Mesendoderm (in vitro differentiated cells): ENCODE measurements around the gene KLF7.

Experiments used
- DNase-seq: peaks from one replicate; pipeline ENCODE4 v3.0.0; 2013
- H2AK5ac ChIP-seq: 2 replicates; pipeline ENCODE4 v1.6.1; 2013; ENCODE audit warnings: low read length, inconsistent platforms
- H2BK120ac ChIP-seq: 2 replicates; pipeline ENCODE4 v1.6.1; 2013; ENCODE audit warnings: low read depth, mild to moderate bottlenecking, low read length, moderate library complexity, mixed read lengths
- H2BK15ac ChIP-seq: replicated peaks from 2 replicates; pipeline ENCODE4 v1.6.1; 2013; ENCODE audit warnings: low read depth, mild to moderate bottlenecking, moderate library complexity
- H2BK5ac ChIP-seq: 2 replicates; pipeline ENCODE4 v1.6.1; 2013; ENCODE audit warnings: low read length, inconsistent platforms
- H3K18ac ChIP-seq: 2 replicates; pipeline ENCODE4 v1.6.1; 2013; ENCODE audit warnings: mild to moderate bottlenecking, low read length, mixed read lengths
- H3K23ac ChIP-seq: one replicate; pipeline ENCODE4 v1.6.1; 2013; ENCODE audit warnings: low read length
- H3K27ac ChIP-seq: 2 replicates; pipeline ENCODE4 v1.5.1; 2013; ENCODE audit warnings: low read depth, mild to moderate bottlenecking, inconsistent platforms, low read length, moderate library complexity
- H3K27me3 ChIP-seq: 2 replicates; pipeline ENCODE4 v1.6.1; 2013; ENCODE audit warnings: low read length, control low read depth, mild to moderate bottlenecking, inconsistent platforms; ENCODE audit not compliant: insufficient read depth, poor library complexity
- H3K36me3 ChIP-seq: 2 replicates; pipeline ENCODE4 v1.6.1; 2013; ENCODE audit warnings: low read length, inconsistent platforms; ENCODE audit not compliant: control insufficient read depth, insufficient read depth
- H3K4ac ChIP-seq: one replicate; pipeline ENCODE4 v1.6.1; 2013; ENCODE audit warnings: low read depth, mild to moderate bottlenecking, low read length, moderate library complexity
- H3K4me1 ChIP-seq: 2 replicates; pipeline ENCODE4 v1.6.1; 2013; ENCODE audit warnings: low read depth, low read length, inconsistent platforms; ENCODE audit not compliant: control insufficient read depth
- H3K4me2 ChIP-seq: 2 replicates; pipeline ENCODE4 v1.6.1; 2013; ENCODE audit warnings: low read length
- H3K4me3 ChIP-seq: 2 replicates; pipeline ENCODE4 v1.5.1; 2013; ENCODE audit warnings: mild to moderate bottlenecking, low read length
- H3K56ac ChIP-seq: one replicate; pipeline ENCODE4 v1.6.1; 2013; ENCODE audit warnings: low read length
- H3K79me1 ChIP-seq: 2 replicates; pipeline ENCODE4 v1.6.1; 2013; ENCODE audit warnings: low read length, inconsistent platforms
- H3K79me2 ChIP-seq: 2 replicates; pipeline ENCODE4 v1.6.1; 2013; ENCODE audit warnings: mild to moderate bottlenecking, low read length; ENCODE audit not compliant: control insufficient read depth, insufficient read depth
- H3K9ac ChIP-seq: 2 replicates; pipeline ENCODE4 v1.6.1; 2013; ENCODE audit warnings: low read length, inconsistent platforms
- H4K5ac ChIP-seq: one replicate; pipeline ENCODE4 v1.6.1; 2013; ENCODE audit warnings: low read length
- H4K8ac ChIP-seq: one replicate; pipeline ENCODE4 v1.6.1; 2013; ENCODE audit warnings: low read depth, mild to moderate bottlenecking, control low read depth, low read length, moderate library complexity
- WGBS: extraction: QIAGEN DNeasy Blood & Tissue Kit; methylation state at CpG from one replicate; pipeline ENCODE4 v1.1.7; 2013; ENCODE audit warnings: low lambda C conversion rate, missing lambda C conversion rate; ENCODE audit not compliant: insufficient coverage; ENCODE audit errors: extremely low coverage; 5-methylcytosine and 5-hydroxymethylcytosine counted together

The KLF7 gene

GRCh38 chr2:207078186-207078798 is 87.5 kb downstream of the KLF7 start:
- peaks cover 2% of the 10 kb centered on the region for H3K4me1 ChIP-seq
- H2BK15ac ChIP-seq, result no peak overlapping the region
- no CpG with 5 or more reads among the region's 6 CpGs for WGBS
- H4K8ac ChIP-seq, result no peak overlapping the region
- no peak overlapping the region for H3K18ac ChIP-seq
- H3K4me2 ChIP-seq, result no peak overlapping the region
- no peak overlapping the region for H3K27ac ChIP-seq
- H3K4ac ChIP-seq, result no peak overlapping the region
- no peak overlapping the region for H3K9ac ChIP-seq
- H3K27me3 ChIP-seq, result no peaks in the 10 kb centered on the region
- no peak overlapping the region for H3K23ac ChIP-seq
- H3K56ac ChIP-seq, result no peak overlapping the region
- no peak overlapping the region for H2BK5ac ChIP-seq
- no peaks in the 10 kb centered on the region for H3K79me2 ChIP-seq
- no peaks in the 10 kb centered on the region for H3K79me1 ChIP-seq
- no peak overlapping the region for H4K5ac ChIP-seq
- no peak overlapping the region for H2AK5ac ChIP-seq
- no peak overlapping the region for H3K4me3 ChIP-seq
- peaks cover 2% of the 10 kb centered on the region for H3K36me3 ChIP-seq
- DNase-seq, result no peak
- no peak overlapping the region for H2BK120ac ChIP-seq

GRCh38 chr2:207077266-207077665 is 88.5 kb downstream of the KLF7 start:
- H3K9ac ChIP-seq, result no peak overlapping the region
- no peak overlapping the region for H4K8ac ChIP-seq
- H4K5ac ChIP-seq, result no peak overlapping the region
- no peak overlapping the region for H3K4me3 ChIP-seq
- H3K23ac ChIP-seq, result no peak overlapping the region
- H3K4ac ChIP-seq, result no peak overlapping the region
- no peak overlapping the region for H2BK5ac ChIP-seq
- peaks cover 2% of the 10 kb centered on the region for H3K36me3 ChIP-seq
- no peak overlapping the region for H2AK5ac ChIP-seq
- H2BK120ac ChIP-seq, result no peak overlapping the region
- no peak for DNase-seq
- no peak overlapping the region for H3K18ac ChIP-seq
- H3K27me3 ChIP-seq, result no peaks in the 10 kb centered on the region
- whole genome bisulfite sequencing, result no CpG with 5 or more reads among the region's 2 CpGs
- H2BK15ac ChIP-seq, result no peak overlapping the region
- H3K4me1 ChIP-seq, result peaks cover 2% of the 10 kb centered on the region
- H3K79me2 ChIP-seq, result no peaks in the 10 kb centered on the region
- H3K27ac ChIP-seq, result no peak overlapping the region
- no peaks in the 10 kb centered on the region for H3K79me1 ChIP-seq
- no peak overlapping the region for H3K4me2 ChIP-seq
- H3K56ac ChIP-seq, result no peak overlapping the region

GRCh38 chr2:207075456-207075855 is 90.3 kb downstream of the KLF7 start:
- DNase-seq, result no peak
- Histone ChIP-seq H3K79me2 (no peaks in the 10 kb centered on the region), H2BK5ac (no peak overlapping the region), H3K4ac (no peak overlapping the region), H2AK5ac (no peak overlapping the region), H3K79me1 (no peaks in the 10 kb centered on the region), H3K27ac (no peak overlapping the region), H3K9ac (no peak overlapping the region), H3K4me2 (no peak overlapping the region), H3K4me3 (no peak overlapping the region), H2BK15ac (no peak overlapping the region), H4K5ac (no peak overlapping the region), H4K8ac (no peak overlapping the region), H3K23ac (no peak overlapping the region), H3K4me1 (peaks cover 2% of the 10 kb centered on the region), H3K18ac (no peak overlapping the region), H3K56ac (no peak overlapping the region), H2BK120ac (no peak overlapping the region), H3K27me3 (no peaks in the 10 kb centered on the region), H3K36me3 (peaks cover 2% of the 10 kb centered on the region)
- WGBS, result no CpG with 5 or more reads among the region's 6 CpGs

GRCh38 chr2:207073801-207074678 is 91.7 kb downstream of the KLF7 start:
- DNase-seq, result peak; percentile 62
- Histone ChIP-seq H3K4ac (peak overlapping the region; percentile 85), H3K36me3 (no peaks in the 10 kb centered on the region), H3K79me1 (no peaks in the 10 kb centered on the region), H2AK5ac (no peak overlapping the region), H3K4me1 (peaks cover 2% of the 10 kb centered on the region), H2BK120ac (no peak overlapping the region), H3K4me3 (no peak overlapping the region), H3K79me2 (no peaks in the 10 kb centered on the region), H3K18ac (peak overlapping the region; percentile 6), H4K8ac (no peak overlapping the region), H3K56ac (no peak overlapping the region), H3K27me3 (no peaks in the 10 kb centered on the region), H4K5ac (no peak overlapping the region), H3K4me2 (no peak overlapping the region), H3K23ac (no peak overlapping the region), H3K9ac (no peak overlapping the region), H2BK15ac (peak overlapping the region; percentile 38), H3K27ac (peak overlapping the region; percentile 12), H2BK5ac (no peak overlapping the region)
- no CpG with 5 or more reads among the region's 12 CpGs for WGBS

- H3K4me3 ChIP-seq, result no peak overlapping the region
- peak overlapping the region; percentile 85 for H3K4ac ChIP-seq
- H2BK5ac ChIP-seq, result no peak overlapping the region
Measured at GRCh38 chr2:207073412-207073800, 92.3 kb downstream of the KLF7 start.

More at GRCh38 chr2:207073412-207073800, 92.3 kb downstream of the KLF7 start:
- H2AK5ac ChIP-seq, result no peak overlapping the region
- DNase-seq, result no peak
- peak overlapping the region; percentile 6 for H3K18ac ChIP-seq
- no peaks in the 10 kb centered on the region for H3K79me2 ChIP-seq
- H4K8ac ChIP-seq, result no peak overlapping the region
- H2BK15ac ChIP-seq, result peak overlapping the region; percentile 38
- H4K5ac ChIP-seq, result no peak overlapping the region
- no peak overlapping the region for H3K23ac ChIP-seq
- no peak overlapping the region for H3K27ac ChIP-seq
- H3K9ac ChIP-seq, result no peak overlapping the region
- H3K56ac ChIP-seq, result no peak overlapping the region
- H3K36me3 ChIP-seq, result no peaks in the 10 kb centered on the region
- no peaks in the 10 kb centered on the region for H3K79me1 ChIP-seq
- H3K4me2 ChIP-seq, result no peak overlapping the region
- no peaks in the 10 kb centered on the region for H3K27me3 ChIP-seq
- H2BK120ac ChIP-seq, result no peak overlapping the region
- H3K4me1 ChIP-seq, result peaks cover 2% of the 10 kb centered on the region
